Neural cell (in vitro differentiated cells): ENCODE results near the gene DPP9. TPM values are rescaled to one million over a fixed set of nuclear protein-coding genes. Genes with fewer than 3 reads are reported as not detected.
A peak's percentile ranks its signal among the peaks of the same experiment; 100 is the strongest.

Source experiments
- H2AFZ ChIP-seq: fragments of 200-600, 300-800 bp; sonication (generic), shearing (Covaris generic); 2 replicates; pipeline ENCODE4 v1.6.0; 2014; ENCODE audit warnings: low read depth, mild to moderate bottlenecking, antibody characterized with exemption, low read length, moderate library complexity
- H3F3A ChIP-seq: fragments of 200-600 bp; shearing (Covaris generic); 2 replicates; pipeline ENCODE4 v1.6.1; 2016; ENCODE audit warnings: mild to moderate bottlenecking, moderate library complexity, mixed read lengths, antibody characterized with exemption, low read length; ENCODE audit not compliant: insufficient read depth, poor library complexity, severe bottlenecking
- H3K27ac ChIP-seq: fragments of 200-600, 300-800 bp; sonication (generic), shearing (Covaris generic); 2 replicates; pipeline ENCODE4 v1.5.1; 2014; ENCODE audit warnings: mild to moderate bottlenecking, low read length, moderate library complexity
- H3K27me3 ChIP-seq: fragments of 300-800, 200-600 bp; sonication (generic), shearing (Covaris generic); 2 replicates; pipeline ENCODE4 v1.6.0; 2014; ENCODE audit warnings: mild to moderate bottlenecking, low read depth, low read length, moderate library complexity; ENCODE audit not compliant: insufficient read depth
- H3K36me3 ChIP-seq: fragments of 300-800, 200-600 bp; sonication (generic), shearing (Covaris generic); 2 replicates; pipeline ENCODE4 v1.5.1; 2014; ENCODE audit warnings: mild to moderate bottlenecking, antibody characterized with exemption, low read length, moderate library complexity; ENCODE audit not compliant: insufficient read depth
- H3K4me2 ChIP-seq: fragments of 300-800, 200-600 bp; sonication (generic), shearing (Covaris generic); 2 replicates; pipeline ENCODE4 v1.6.0; 2014; ENCODE audit warnings: mild to moderate bottlenecking, low read length
- H3K4me3 ChIP-seq: fragments of 300-800, 200-600 bp; sonication (generic), shearing (Covaris generic); 2 replicates; pipeline ENCODE4 v1.5.1; 2014; ENCODE audit warnings: mild to moderate bottlenecking, low read length, moderate library complexity
- H3K79me2 ChIP-seq: fragments of 200-600 bp; shearing (Covaris generic); replicated peaks from 2 replicates; pipeline ENCODE4 v1.6.0; 2014; ENCODE audit warnings: mild to moderate bottlenecking, low read length, moderate library complexity; ENCODE audit not compliant: insufficient read depth
- H3K9ac ChIP-seq: fragments of 300-800, 200-600 bp; sonication (generic), shearing (Covaris generic); 2 replicates; pipeline ENCODE4 v1.6.1; 2016; ENCODE audit warnings: mild to moderate bottlenecking, low read length, mixed read lengths
- H3K9me2 ChIP-seq: fragments of 200-600 bp; shearing (Covaris generic); 2 replicates; pipeline ENCODE4 v1.6.1; 2016; ENCODE audit warnings: mild to moderate bottlenecking, low read length, mixed read lengths; ENCODE audit not compliant: insufficient read depth
- H3K9me3 ChIP-seq: fragments of 200-600, 300-800 bp; sonication (generic), shearing (Covaris generic); 2 replicates; pipeline ENCODE4 v1.6.1; 2016; ENCODE audit warnings: mild to moderate bottlenecking, mixed run types, low read length, moderate library complexity, mixed read lengths
- H4K20me1 ChIP-seq: fragments of 200-600 bp; shearing (Covaris generic); 2 replicates; pipeline ENCODE4 v1.6.1; 2016; ENCODE audit warnings: mild to moderate bottlenecking, mixed run types; ENCODE audit not compliant: insufficient read depth
- CTCF ChIP-seq: fragments of 450-650 bp; IDR thresholded peaks from 2 replicates; pipeline ENCODE4 v1.5.1; 2014; ENCODE audit warnings: antibody characterized with exemption, mild to moderate bottlenecking, moderate library complexity; ENCODE audit not compliant: poor library complexity, severe bottlenecking
- EP300 ChIP-seq: fragments of 450-650 bp; conservative IDR thresholded peaks from 2 replicates; pipeline ENCODE4 v1.6.1; 2014; ENCODE audit warnings: antibody characterized with exemption, mild to moderate bottlenecking, moderate library complexity; ENCODE audit not compliant: poor library complexity, severe bottlenecking
- EZH2 ChIP-seq: fragments of 200-600, 300-800 bp; shearing (Covaris generic), sonication (generic); IDR thresholded peaks from 2 replicates; pipeline ENCODE4 v1.6.1; 2014; ENCODE audit warnings: antibody characterized with exemption, low read length, borderline replicate concordance, mild to moderate bottlenecking; ENCODE audit not compliant: insufficient read depth, poor library complexity, severe bottlenecking
- MXI1 ChIP-seq: fragments of 450-650 bp; conservative IDR thresholded peaks from 2 replicates; pipeline ENCODE4 v1.6.1; 2014; ENCODE audit warnings: antibody characterized with exemption, mild to moderate bottlenecking; ENCODE audit not compliant: poor library complexity, severe bottlenecking
- POLR2AphosphoS5 ChIP-seq: IDR thresholded peaks from 2 replicates; pipeline ENCODE4 v1.6.1; 2012
- RAD21 ChIP-seq: fragments of 450-650 bp; conservative IDR thresholded peaks from 2 replicates; pipeline ENCODE4 v1.6.1; 2014; ENCODE audit warnings: antibody characterized with exemption, mild to moderate bottlenecking, moderate library complexity
- REST ChIP-seq: IDR thresholded peaks from 2 replicates; pipeline ENCODE4 v1.6.1; 2012; ENCODE audit warnings: borderline replicate concordance
- SMC3 ChIP-seq: fragments of 450-650 bp; conservative IDR thresholded peaks from 2 replicates; pipeline ENCODE4 v1.6.1; 2014; ENCODE audit warnings: antibody characterized with exemption, mild to moderate bottlenecking, moderate library complexity; ENCODE audit not compliant: poor library complexity
- TAF1 ChIP-seq: IDR thresholded peaks from 2 replicates; pipeline ENCODE4 v1.6.1; 2012; ENCODE audit warnings: low read depth
- polyA plus RNA-seq: library from polyadenylated mRNA; depleted of rRNA; stranded (reverse); fragments of >200 nt; gene quantifications from 2 replicates; pipeline ENCODE4 v1.2.3, GENCODE V29; 2014

The DPP9 gene
- polyA plus RNA-seq, 1 donor from 2014 or later = 11.7 TPM

GRCh38 chr19:4740092-4740491 lies 16.4 kb upstream of the DPP9 start:
- TF ChIP-seq MXI1 (no peak), POLR2AphosphoS5 (no peak), EZH2 (no peak), SMC3 (no peak), RAD21 (no peak), TAF1 (no peak), CTCF (no peak), REST (no peak), EP300 (no peak)
- Histone ChIP-seq H4K20me1 (no peaks in the 10 kb centered on the region), H3F3A (no peaks in the 10 kb centered on the region), H3K9ac (no peak overlapping the region), H2AFZ (no peak overlapping the region), H3K27me3 (no peaks in the 10 kb centered on the region), H3K36me3 (no peaks in the 10 kb centered on the region), H3K4me3 (no peak overlapping the region), H3K9me2 (no peaks in the 10 kb centered on the region), H3K4me2 (no peak overlapping the region), H3K79me2 (no peaks in the 10 kb centered on the region), H3K27ac (no peak overlapping the region), H3K9me3 (no peaks in the 10 kb centered on the region)

GRCh38 chr19:4738734-4739133 lies 15.1 kb upstream of the DPP9 start:
- Histone ChIP-seq H3K4me2 (no peak overlapping the region), H3K9me3 (no peaks in the 10 kb centered on the region), H3F3A (no peaks in the 10 kb centered on the region), H3K36me3 (no peaks in the 10 kb centered on the region), H3K79me2 (no peaks in the 10 kb centered on the region), H3K9me2 (no peaks in the 10 kb centered on the region), H3K27me3 (no peaks in the 10 kb centered on the region), H3K27ac (peak overlapping the region; percentile 35), H2AFZ (no peak overlapping the region), H3K9ac (peak overlapping the region; percentile 47), H3K4me3 (no peak overlapping the region), H4K20me1 (no peaks in the 10 kb centered on the region)
- TF ChIP-seq MXI1 (no peak), CTCF (no peak), RAD21 (no peak), TAF1 (no peak), SMC3 (no peak), EZH2 (no peak), REST (no peak), EP300 (no peak), POLR2AphosphoS5 (no peak)
